Endothelial cell of umbilical vein (primary cell): Measurements from ENCODE around the gene ITGA7.

Experiments
- EZH2 ChIP-seq: IDR thresholded peaks from 2 replicates; pipeline ENCODE4 v1.6.1; 2012; ENCODE audit warnings: borderline replicate concordance, low read depth, mild to moderate bottlenecking, moderate library complexity, low read length, inconsistent platforms; ENCODE audit not compliant: severe bottlenecking
- TF ChIP-seq, protein P1 (sequence below), 2 donors: IDR thresholded peaks; 1 replicate in 1 of 2; 2 replicates in 1 of 2; pipeline ENCODE4 v1.5.1; 2011; ENCODE audit warnings: low read length in 2 of 2, mild to moderate bottlenecking in 2 of 2, moderate library complexity in 2 of 2, control low read depth in 1 of 2, inconsistent platforms in 1 of 2, low read depth in 1 of 2; ENCODE audit not compliant: insufficient read depth in 1 of 2; ENCODE audit errors: extremely low read depth in 1 of 2
- TF ChIP-seq, protein P2 (sequence below): IDR thresholded peaks from 2 replicates; pipeline ENCODE4 v1.6.1; 2011; ENCODE audit not compliant: insufficient read depth, insufficient read length

DNA sequence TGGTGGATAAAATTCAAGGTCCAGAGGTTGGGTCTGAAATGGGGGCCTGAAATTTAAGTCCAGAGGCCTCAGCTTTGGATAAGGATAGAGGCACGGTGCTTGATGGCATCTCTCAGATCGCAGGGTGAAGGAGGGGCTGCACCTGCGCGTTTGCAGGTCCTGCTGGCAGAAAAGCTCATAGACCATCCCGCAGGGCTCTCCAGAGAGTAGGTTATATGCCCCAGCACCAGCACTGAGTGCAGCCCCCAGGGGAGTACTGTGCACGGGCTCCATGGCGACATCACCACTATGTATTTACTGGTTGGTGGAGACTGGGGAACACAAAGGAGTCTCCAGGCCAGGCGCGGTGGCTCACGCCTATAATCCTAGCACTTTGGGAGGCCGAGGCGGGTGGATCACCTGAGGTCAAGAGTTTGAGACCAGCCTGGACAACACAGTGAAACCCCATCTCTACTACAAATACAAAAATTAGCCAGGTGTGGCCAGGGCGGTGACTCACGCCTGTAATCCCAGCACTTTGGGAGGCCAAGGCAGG, 25.4 kb upstream of the ITGA7 start:
- TF ChIP-seq, protein P1, sequence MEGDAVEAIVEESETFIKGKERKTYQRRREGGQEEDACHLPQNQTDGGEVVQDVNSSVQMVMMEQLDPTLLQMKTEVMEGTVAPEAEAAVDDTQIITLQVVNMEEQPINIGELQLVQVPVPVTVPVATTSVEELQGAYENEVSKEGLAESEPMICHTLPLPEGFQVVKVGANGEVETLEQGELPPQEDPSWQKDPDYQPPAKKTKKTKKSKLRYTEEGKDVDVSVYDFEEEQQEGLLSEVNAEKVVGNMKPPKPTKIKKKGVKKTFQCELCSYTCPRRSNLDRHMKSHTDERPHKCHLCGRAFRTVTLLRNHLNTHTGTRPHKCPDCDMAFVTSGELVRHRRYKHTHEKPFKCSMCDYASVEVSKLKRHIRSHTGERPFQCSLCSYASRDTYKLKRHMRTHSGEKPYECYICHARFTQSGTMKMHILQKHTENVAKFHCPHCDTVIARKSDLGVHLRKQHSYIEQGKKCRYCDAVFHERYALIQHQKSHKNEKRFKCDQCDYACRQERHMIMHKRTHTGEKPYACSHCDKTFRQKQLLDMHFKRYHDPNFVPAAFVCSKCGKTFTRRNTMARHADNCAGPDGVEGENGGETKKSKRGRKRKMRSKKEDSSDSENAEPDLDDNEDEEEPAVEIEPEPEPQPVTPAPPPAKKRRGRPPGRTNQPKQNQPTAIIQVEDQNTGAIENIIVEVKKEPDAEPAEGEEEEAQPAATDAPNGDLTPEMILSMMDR (IDR thresholded peaks at IDR 0.05; ENCODE audit: extremely low read depth in 1 of 2, insufficient read depth in 1 of 2, low read depth in 1 of 2, low read length in 2 of 2) = no peak
- TF ChIP-seq EZH2 = no peak
- TF ChIP-seq, protein P2, sequence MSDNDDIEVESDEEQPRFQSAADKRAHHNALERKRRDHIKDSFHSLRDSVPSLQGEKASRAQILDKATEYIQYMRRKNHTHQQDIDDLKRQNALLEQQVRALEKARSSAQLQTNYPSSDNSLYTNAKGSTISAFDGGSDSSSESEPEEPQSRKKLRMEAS = no peak
